Measurements from ENCODE around the gene CETP.
A peak's percentile ranks its signal among the peaks of the same experiment; 100 is the strongest.
"Not testable (repeated sequence)": the region's sequence is repeated elsewhere in the genome, so short reads cannot be mapped to it uniquely, and the experiment has no call there.

Gene CETP

DNA sequence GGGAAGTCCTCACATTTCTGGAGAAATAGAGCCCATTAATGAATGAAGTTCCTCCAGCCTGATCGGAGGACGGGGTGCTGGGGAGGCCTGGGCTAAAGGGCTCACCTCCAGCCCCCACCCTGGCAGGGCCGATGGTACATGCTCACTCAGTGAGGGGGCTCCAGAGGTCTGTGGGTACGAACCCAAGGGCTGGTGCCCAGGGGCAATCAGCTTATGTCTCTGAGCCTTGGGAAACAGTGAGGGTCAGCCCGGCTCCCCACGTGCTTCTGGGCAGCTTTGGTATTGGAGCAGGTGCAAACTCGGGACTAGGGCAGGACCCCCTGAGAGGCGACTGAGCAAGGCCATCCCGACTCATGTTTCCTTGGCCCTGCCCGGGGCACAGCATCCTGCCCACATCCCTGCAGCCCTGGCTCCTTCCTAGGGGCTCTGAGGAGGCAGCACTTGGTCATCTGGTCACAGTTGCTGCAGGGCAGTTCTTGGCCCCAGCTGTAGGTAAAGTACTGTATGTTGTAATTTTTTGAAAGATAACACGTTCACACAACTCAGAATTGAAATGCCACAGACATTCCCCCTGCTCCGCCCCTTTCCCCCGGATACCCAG is 969 bp upstream of the CETP start:
- no peak for DNase-seq

- no peak for DNase-seq
Measured at GRCh38 chr16:56961386-56961785, 364 bp upstream of the CETP start.

GRCh38 chr16:56964243-56965148 is 2.7 kb downstream of the CETP start:
- peak; percentile 84 to 97 (median 90) for DNase-seq

- DNase-seq, result no peak
Measured at GRCh38 chr16:56965149-56966092, 3.7 kb downstream of the CETP start.

DNA sequence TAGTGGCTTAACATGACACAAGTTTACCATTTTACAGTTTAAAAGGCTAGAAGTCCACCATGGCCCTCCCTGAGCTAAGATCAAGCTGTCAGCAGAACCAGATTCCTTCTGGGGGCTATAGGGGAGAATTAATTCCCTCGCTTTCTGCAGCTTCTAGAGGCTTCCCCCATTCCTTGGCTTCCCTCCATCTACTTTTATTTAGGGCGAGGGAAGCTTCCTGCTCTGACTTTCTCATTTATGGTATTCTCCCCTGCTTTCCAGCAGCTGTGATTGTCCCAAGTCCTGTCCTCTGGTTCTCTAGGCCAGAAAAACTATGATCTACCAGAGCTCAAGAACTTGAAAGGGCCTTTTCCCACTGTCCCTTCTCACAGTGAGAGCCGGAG is 4.3 kb downstream of the CETP start:
- DNase-seq, result no peak

DNA sequence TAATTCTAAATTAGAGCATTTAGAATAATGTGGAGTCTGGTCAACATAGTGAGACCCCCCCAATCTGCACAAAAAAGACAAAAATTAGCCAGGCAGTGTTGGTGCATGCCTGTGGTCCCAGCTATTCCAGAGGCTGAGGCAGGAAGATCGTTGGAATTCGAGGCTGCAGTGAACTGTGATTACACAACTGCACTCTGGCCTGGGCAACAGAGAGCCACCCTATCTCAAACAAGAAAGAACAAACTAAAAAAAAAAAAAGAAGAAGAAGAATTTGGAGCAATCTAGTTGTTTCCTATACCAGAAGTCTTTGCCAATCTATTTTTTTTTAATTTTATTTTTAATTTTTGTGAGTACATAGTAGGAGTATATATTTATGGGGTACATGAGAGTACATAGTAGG is 6.0 kb downstream of the CETP start:
- DNase-seq, result no peak

DNA sequence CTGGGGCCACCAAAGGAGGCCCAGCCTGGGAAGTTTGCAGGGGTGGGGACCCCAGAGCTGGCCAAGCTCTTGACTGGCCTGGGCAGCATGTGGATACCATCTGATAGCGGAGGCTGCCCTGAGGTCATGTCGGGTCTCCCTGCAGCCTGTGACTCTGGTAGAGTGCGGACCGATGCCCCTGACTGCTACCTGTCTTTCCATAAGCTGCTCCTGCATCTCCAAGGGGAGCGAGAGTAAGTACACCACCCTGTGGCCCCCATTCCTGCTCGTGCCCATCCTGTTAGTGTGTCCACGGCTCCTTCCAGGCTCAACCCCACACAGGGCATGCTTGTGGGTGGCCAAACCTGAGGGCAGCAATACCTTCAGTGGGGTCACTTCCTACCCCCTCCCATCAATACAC is 8.0 kb downstream of the CETP start:
- DNase-seq, result no peak

- DNase-seq, result peak in 1 of 5 experiments; percentile 17
Measured at GRCh38 chr16:56970934-56971767, 9.4 kb downstream of the CETP start.

GRCh38 chr16:56971768-56972043 is 10.0 kb downstream of the CETP start:
- DNase-seq, result no peak

DNA sequence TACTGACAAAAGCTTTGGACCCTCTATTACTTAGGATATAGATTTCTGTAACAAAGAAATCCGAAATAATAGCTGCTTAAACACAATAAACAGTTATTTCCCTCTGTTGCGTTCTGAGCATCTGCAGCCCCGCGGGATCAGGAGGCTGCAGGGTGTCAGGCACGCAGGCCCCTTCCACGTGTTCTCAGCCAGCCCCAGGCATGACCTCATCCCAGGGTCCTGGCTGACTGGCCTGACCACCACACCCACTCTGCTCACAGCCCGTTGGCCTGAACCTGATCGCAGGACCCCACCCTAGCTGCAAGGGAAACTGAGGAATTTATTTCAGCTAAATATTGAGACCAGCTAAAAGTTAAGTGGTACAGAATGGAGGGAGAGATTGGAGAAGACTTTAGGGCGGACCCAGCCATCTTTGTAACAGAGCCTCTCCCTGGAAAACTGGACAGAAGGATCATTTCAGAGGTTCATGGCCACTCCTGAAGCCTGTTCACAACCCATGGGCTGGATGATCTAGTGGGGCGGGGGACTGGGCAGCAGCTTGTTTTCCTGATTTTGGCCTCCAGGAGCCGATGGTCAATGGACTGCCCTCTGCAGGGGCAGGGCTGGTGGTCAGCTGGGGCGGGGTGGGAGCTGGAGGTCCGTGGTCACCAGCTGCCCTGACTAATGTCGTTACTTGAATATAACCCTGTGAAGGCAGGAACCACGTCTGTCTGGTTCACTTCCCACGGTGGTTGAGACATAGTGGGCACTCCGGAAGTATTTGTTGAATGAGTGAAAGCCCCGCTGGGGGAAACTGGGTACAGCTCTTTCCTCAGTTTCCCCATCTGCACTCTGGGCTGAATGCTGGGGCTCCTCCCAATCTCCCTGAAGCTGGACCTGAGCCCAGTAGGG is 10.9 kb downstream of the CETP start:
- no peak for DNase-seq

- DNase-seq, result no peak
Measured at GRCh38 chr16:56973294-56973689, 11.5 kb downstream of the CETP start.

DNA sequence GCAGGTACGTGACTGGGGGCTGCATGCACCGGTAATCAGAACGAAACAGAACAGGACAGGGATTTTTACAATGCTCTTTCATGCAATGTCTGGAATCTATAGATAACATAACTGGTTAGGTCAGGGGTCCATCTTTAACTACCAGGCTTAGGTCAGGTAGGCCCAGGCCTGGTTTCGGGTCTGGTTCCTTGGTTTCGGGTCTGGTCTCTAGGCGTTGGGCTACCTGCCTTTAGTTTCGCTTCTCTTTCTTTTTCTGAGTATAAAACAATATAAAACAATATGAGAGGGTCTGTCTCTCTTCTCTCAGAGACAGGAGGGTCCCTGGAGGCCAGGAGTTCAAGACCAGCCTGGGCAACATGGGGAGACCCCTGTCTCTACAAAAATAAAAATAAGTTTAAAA is 12.1 kb downstream of the CETP start:
- not testable (repeated sequence) for DNase-seq

DNA sequence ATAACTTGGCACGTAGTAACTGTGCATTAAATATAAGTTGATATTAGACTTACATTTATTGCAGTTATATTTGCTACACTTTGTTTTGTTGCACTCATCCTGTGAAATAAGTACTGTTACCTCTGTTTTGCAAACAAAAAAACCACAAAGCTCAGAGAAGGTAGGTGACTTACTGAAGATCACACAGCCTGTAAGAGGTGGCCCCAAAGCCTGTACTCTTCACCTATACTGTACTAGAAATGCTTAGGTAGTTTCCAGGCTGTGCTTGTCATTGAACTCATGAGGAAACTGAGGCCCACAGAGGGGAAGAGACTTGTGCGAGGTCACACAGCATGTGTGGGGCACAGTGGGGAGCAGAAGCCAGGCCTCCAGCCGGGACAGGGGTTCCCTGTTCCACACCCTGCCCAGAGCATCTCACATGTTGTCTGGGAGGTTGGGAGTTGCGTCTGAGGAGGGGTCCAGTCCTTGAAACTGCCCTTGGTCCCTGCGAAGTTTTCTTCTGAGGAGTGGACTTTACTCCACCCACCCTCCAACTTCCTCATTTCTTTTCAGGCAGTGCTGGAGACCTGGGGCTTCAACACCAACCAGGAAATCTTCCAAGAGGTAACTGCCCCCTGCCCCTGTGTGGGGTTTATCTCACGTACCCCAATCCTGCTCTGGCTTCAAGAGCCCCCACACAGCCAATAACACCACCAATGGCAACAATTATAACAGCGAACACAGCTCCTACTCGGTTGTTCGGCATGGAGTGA is 13.0 kb downstream of the CETP start:
- DNase-seq, result no peak

GRCh38 chr16:56975714-56976113 is 14.0 kb downstream of the CETP start:
- DNase-seq, result no peak

GRCh38 chr16:56977216-56977615 is 15.5 kb downstream of the CETP start:
- DNase-seq, result no peak

GRCh38 chr16:56977823-56978430 is 16.2 kb downstream of the CETP start:
- DNase-seq, result no peak

- no peak for DNase-seq
Measured at GRCh38 chr16:56980201-56980535, 18.4 kb downstream of the CETP start.

DNA sequence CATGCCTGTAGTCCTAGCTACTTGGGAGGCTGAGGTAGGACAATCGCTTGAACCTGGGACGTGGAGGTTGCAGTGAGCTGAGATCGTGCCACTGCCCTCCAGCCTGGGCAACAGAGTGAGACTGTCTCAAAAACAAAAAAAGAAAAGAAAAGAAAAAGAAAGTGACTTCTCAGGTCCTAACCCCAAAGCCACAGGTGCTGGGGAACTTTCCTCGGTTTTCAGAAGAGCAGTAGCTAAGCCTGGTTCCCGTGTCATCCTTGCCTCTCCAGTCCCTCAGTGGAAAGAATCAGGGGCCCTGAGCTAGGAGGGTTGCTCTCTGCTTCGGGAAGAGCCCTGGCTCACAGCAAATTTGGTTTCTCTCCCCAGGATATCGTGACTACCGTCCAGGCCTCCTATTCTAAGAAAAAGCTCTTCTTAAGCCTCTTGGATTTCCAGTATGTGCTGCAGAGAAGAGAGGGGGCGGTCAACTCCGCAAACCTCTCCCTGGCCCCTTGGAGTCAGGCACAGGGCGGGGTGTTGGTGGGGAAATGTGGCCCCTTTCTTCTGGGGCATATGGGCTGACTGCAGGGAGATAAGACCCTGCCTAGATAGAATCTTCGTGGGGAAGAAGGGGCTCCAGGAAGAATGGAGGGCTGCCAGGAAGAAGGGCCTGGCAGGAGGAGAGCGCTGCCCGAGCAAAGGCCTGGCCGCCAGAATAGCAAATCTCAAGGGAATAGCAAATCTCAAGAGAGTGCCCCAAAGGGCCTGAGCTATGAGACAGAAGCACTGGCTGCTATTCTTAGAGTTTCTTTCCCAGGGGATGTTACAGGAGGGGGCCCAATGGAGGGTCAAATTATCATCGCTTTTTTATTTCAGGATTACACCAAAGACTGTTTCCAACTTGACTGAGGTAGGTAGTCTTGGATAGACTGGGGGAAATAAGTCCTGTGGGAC is 19.3 kb downstream of the CETP start:
- DNase-seq, result no peak

DNA sequence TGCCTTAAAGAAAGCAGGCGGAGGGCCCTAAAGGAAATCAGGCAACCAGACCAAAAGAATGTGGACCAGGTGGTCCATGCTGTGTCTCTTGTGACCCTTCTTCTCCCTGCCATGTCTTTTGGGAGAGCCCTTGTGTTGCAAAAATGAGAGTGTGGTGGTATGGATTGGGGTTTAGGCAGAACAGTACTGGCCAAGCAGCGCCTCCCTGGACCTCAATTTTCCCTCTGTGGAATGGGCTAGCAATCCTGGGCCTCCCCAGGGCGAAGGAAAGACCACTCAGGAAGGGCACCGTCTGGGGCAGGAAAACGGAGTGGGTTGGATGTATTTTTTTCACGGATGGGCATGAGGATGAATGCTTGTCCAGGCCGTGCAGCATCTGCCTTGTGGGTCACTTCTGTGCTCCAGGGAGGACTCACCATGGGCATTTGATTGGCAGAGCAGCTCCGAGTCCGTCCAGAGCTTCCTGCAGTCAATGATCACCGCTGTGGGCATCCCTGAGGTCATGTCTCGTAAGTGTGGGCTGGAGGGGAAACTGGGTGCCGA is 20.1 kb downstream of the CETP start:
- no peak for DNase-seq
